Astrocyte (in vitro differentiated cells and primary cell): Measurements from ENCODE around the gene WBP1L. TPM values are rescaled to one million over a fixed set of nuclear protein-coding genes. Genes with fewer than 3 reads are reported as not detected.

Experiments used
- DNase-seq: peaks from one replicate; pipeline ENCODE4 v3.0.0-alpha.2; 2010; ENCODE audit warnings: low read depth
- FAIRE-seq: peaks from 2 replicates; lab custom pipeline; 2011; peaks lifted over from hg19 to GRCh38; lab: Jason Lieb, UNC
- H2AFZ ChIP-seq: 2 replicates; pipeline ENCODE4 v1.6.0; 2012; ENCODE audit warnings: low read depth, low read length, inconsistent platforms
- H3K27ac ChIP-seq: 2 replicates; pipeline ENCODE4 v1.5.1; 2011; ENCODE audit warnings: low read depth, low read length, inconsistent platforms
- H3K27me3 ChIP-seq: 2 replicates; pipeline ENCODE4 v1.6.0; 2011; ENCODE audit warnings: low read length, inconsistent platforms; ENCODE audit not compliant: insufficient read depth
- H3K36me3 ChIP-seq: 2 replicates; pipeline ENCODE4 v1.5.1; 2011; ENCODE audit warnings: low read length, inconsistent platforms; ENCODE audit not compliant: insufficient read depth
- H3K4me1 ChIP-seq: 2 replicates; pipeline ENCODE4 v1.5.1; 2011; ENCODE audit warnings: low read length, inconsistent platforms; ENCODE audit not compliant: insufficient read depth
- H3K4me2 ChIP-seq: 2 replicates; pipeline ENCODE4 v1.6.0; 2012; ENCODE audit warnings: low read length, inconsistent platforms
- H3K4me3 ChIP-seq: 2 replicates; pipeline ENCODE4 v1.5.1; 2011; ENCODE audit warnings: low read depth, mild to moderate bottlenecking, low read length, inconsistent platforms; ENCODE audit not compliant: insufficient read depth
- H3K79me2 ChIP-seq: 2 replicates; pipeline ENCODE4 v1.6.0; 2012; ENCODE audit warnings: mild to moderate bottlenecking, low read length, inconsistent platforms; ENCODE audit not compliant: insufficient read depth
- H3K9ac ChIP-seq: 2 replicates; pipeline ENCODE4 v1.6.0; 2012; ENCODE audit warnings: mild to moderate bottlenecking, low read length, inconsistent platforms
- H3K9me3 ChIP-seq: 2 replicates; pipeline ENCODE4 v1.5.1; 2012; ENCODE audit warnings: low read depth, mild to moderate bottlenecking, low read length, inconsistent platforms; ENCODE audit not compliant: insufficient read depth
- H4K20me1 ChIP-seq: 2 replicates; pipeline ENCODE4 v1.6.0; 2012; ENCODE audit warnings: low read length, inconsistent platforms; ENCODE audit not compliant: insufficient read depth
- H3K27ac Mint-ChIP-seq: one replicate; pipeline ENCODE4 v1.8.0; 2021; ENCODE audit warnings: mild to moderate bottlenecking, mixed read lengths; ENCODE audit not compliant: unreplicated experiment
- H3K27me3 Mint-ChIP-seq: one replicate; pipeline ENCODE4 v1.8.0; 2021; ENCODE audit warnings: low read depth, mixed read lengths; ENCODE audit not compliant: unreplicated experiment
- H3K36me3 Mint-ChIP-seq: one replicate; pipeline ENCODE4 v1.8.0; 2021; ENCODE audit warnings: low read depth, mixed read lengths; ENCODE audit not compliant: unreplicated experiment
- H3K4me1 Mint-ChIP-seq: one replicate; pipeline ENCODE4 v1.8.0; 2021; ENCODE audit warnings: low read depth, mixed read lengths; ENCODE audit not compliant: unreplicated experiment
- H3K4me3 Mint-ChIP-seq: one replicate; pipeline ENCODE4 v1.8.0; 2021; ENCODE audit warnings: mild to moderate bottlenecking, moderate library complexity, mixed read lengths; ENCODE audit not compliant: unreplicated experiment
- H3K9me3 Mint-ChIP-seq: one replicate; pipeline ENCODE4 v1.8.0; 2021; ENCODE audit warnings: mild to moderate bottlenecking, mixed read lengths; ENCODE audit not compliant: unreplicated experiment
- CTCF ChIP-seq: IDR thresholded peaks from 2 replicates; pipeline ENCODE4 v1.5.1; 2011; ENCODE audit warnings: low read depth, mild to moderate bottlenecking, inconsistent platforms, low read length, moderate library complexity; ENCODE audit not compliant: insufficient read depth
- EZH2 ChIP-seq: IDR thresholded peaks from 2 replicates; pipeline ENCODE4 v1.6.1; 2012; ENCODE audit warnings: mild to moderate bottlenecking, low read length, inconsistent platforms; ENCODE audit not compliant: insufficient read depth
- total RNA-seq: library from RNA; stranded (reverse); gene quantifications from 2 replicates; pipeline ENCODE4 v1.2.1, GENCODE V29; 2021

The WBP1L gene
- total RNA-seq, 1 donor from 2014 or later, result 73.6 TPM

DNA sequence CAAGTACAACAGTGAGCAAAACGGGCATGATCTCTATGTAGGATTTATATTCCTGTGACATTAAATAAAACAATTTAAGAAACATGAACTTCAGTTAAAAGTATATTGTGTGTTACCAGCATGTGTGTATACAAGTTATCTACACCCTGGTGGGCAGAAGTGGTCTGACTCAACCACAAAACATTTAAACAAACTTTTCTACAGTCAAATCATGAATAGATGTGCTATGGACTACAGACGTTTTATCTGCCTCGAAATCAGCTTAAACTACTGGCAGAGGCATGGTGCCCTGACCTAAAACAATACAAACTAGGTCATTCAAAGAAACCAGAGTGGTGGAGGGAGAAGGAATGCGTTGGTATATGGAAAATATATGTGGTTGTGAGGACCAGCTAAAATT, 33.1 kb upstream of the WBP1L start:
- Mint-ChIP-seq H3K4me1 (peaks cover 25% of the 10 kb centered on the region), H3K36me3 (no peaks in the 10 kb centered on the region), H3K9me3 (no peaks in the 10 kb centered on the region), H3K4me3 (no peak overlapping the region), H3K27me3 (no peaks in the 10 kb centered on the region), H3K27ac (peak overlapping the region; percentile 35)
- Histone ChIP-seq H3K79me2 (peaks cover 62% of the 10 kb centered on the region), H4K20me1 (peaks cover 6% of the 10 kb centered on the region), H3K4me1 (peaks cover 28% of the 10 kb centered on the region), H3K9ac (peak overlapping the region; percentile 6), H2AFZ (no peak overlapping the region), H3K4me2 (peak overlapping the region; percentile 57), H3K27ac (peak overlapping the region; percentile 18), H3K4me3 (no peak overlapping the region), H3K36me3 (no peaks in the 10 kb centered on the region), H3K9me3 (no peaks in the 10 kb centered on the region), H3K27me3 (no peaks in the 10 kb centered on the region)
- TF ChIP-seq CTCF (no peak), EZH2 (no peak)
- peak; percentile 87 for DNase-seq
- no peak for FAIRE-seq

DNA sequence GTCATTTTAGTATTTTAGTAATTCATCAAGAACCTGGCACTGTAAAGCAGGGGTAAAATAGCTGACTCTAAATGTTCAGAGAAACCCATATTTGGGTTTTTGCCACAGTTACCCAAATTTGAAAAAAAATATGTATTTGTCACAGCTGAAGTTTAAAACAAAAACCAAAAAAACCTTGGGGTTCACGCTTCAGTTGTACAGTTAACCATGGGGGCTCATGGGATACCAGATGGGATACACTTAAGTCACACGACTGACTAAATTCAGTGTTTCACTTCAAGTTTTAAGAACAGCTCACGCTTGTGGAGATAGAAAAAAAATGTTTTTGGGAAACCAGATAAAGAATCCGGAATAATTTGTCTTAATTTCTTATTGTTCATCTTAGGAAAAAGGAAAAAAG, 31.7 kb upstream of the WBP1L start:
- Histone ChIP-seq H3K4me3 (no peak overlapping the region), H3K36me3 (no peaks in the 10 kb centered on the region), H4K20me1 (peaks cover 6% of the 10 kb centered on the region), H3K4me1 (peaks cover 26% of the 10 kb centered on the region), H3K27me3 (no peaks in the 10 kb centered on the region), H3K79me2 (peaks cover 61% of the 10 kb centered on the region), H2AFZ (no peak overlapping the region), H3K9ac (no peak overlapping the region), H3K9me3 (no peaks in the 10 kb centered on the region), H3K4me2 (no peak overlapping the region), H3K27ac (no peak overlapping the region)
- Mint-ChIP-seq H3K9me3 (no peaks in the 10 kb centered on the region), H3K36me3 (no peaks in the 10 kb centered on the region), H3K4me1 (peaks cover 24% of the 10 kb centered on the region), H3K27ac (peak overlapping the region; percentile 44), H3K4me3 (peak overlapping the region; percentile 97), H3K27me3 (no peaks in the 10 kb centered on the region)
- DNase-seq (no peak), FAIRE-seq (no peak)
- TF ChIP-seq EZH2, result no peak
- TF ChIP-seq CTCF, result no peak

DNA sequence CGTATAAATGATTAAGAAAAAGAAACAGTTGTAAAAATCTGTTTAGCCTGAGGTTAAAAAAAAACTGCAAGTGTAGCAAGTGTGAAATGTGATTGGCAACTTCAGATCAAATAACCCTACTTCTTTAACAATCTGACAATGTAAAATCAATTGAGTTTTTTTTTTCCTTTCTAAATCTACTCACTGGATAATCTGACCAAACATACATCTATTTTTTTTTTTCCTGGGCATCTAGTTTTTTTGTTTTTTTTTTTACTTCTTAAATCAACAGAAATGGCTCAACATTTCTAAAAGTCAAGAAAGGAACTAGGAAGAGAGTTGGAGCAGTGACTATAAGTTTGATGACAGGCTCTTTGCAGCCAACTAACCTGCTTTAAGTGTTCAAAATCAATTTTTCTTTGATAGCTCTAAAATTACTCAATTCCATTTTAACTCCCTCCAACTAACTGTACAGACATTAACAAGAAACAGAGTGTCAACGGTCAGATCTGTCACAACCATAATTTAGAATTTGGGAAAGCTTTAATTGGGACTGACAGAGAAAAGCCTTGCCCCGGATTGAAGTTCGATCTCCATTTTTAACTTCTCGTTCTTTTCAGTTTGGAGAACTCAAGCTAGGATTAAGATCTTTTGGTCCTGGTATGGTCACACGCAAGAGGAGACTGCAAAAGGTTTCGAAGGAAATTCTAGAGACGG, 30.8 kb upstream of the WBP1L start:
- Mint-ChIP-seq H3K36me3 (no peaks in the 10 kb centered on the region), H3K9me3 (no peaks in the 10 kb centered on the region), H3K27ac (peak overlapping the region; percentile 91), H3K4me1 (peaks cover 27% of the 10 kb centered on the region), H3K4me3 (peak overlapping the region; percentile 97), H3K27me3 (no peaks in the 10 kb centered on the region)
- H2AFZ ChIP-seq, result peak overlapping the region; percentile 76
- H3K4me1 ChIP-seq, result peaks cover 26% of the 10 kb centered on the region
- H3K9ac ChIP-seq, result peak overlapping the region; percentile 90
- no peaks in the 10 kb centered on the region for H3K27me3 ChIP-seq
- H3K79me2 ChIP-seq, result peaks cover 55% of the 10 kb centered on the region
- DNase-seq (no peak), FAIRE-seq (no peak)
- H4K20me1 ChIP-seq, result peaks cover 6% of the 10 kb centered on the region
- H3K4me2 ChIP-seq, result peak overlapping the region; percentile 89
- peak overlapping the region; percentile 82 for H3K4me3 ChIP-seq
- H3K9me3 ChIP-seq, result no peaks in the 10 kb centered on the region
- H3K36me3 ChIP-seq, result no peaks in the 10 kb centered on the region
- H3K27ac ChIP-seq, result peak overlapping the region; percentile 89
- TF ChIP-seq EZH2 (no peak), CTCF (no peak)
